A673 (cell line): Measurements from ENCODE around the gene CASP5. TPM values are rescaled to one million over a fixed set of nuclear protein-coding genes. Genes with fewer than 3 reads are reported as not detected.

Experiments
- BruUV-seq: library from RNA; stranded (reverse); fragments of 400-500 nt; replicated peaks from 2 replicates; lab custom pipeline; 2021; lab: Mats Ljungman, UMichigan
- CTCF ChIA-PET: fragments of 300-600 bp; sonication (Branson Sonifier 250); formaldehyde crosslinking; loops from one replicate; lab custom pipeline; 2022; ENCODE audit warnings: antibody characterized with exemption; lab: Charles Lee
- POLR2A ChIA-PET: fragments of 300-600 bp; sonication (Branson Sonifier 250); formaldehyde crosslinking; loops from one replicate; lab custom pipeline; 2022; ENCODE audit warnings: antibody characterized with exemption; ENCODE audit not compliant: low non-redundant PET; lab: Charles Lee
- DNase-seq: peaks from one replicate; pipeline ENCODE4 v3.0.0-alpha.2; 2015; ENCODE audit warnings: low spot score
- H3K27ac ChIP-seq: fragments of 200-600 bp; sonication (generic); 2 replicates; pipeline ENCODE4 v1.5.1; 2016; ENCODE audit warnings: mixed run types, low read depth, mild to moderate bottlenecking, mixed read lengths, antibody characterized with exemption, low read length; ENCODE audit not compliant: poor library complexity, severe bottlenecking
- H3K27me3 ChIP-seq: fragments of 200-600 bp; sonication (generic); replicated peaks from 2 replicates; pipeline ENCODE4 v1.6.1; 2017; ENCODE audit warnings: mixed run types, low read depth, mild to moderate bottlenecking, mixed read lengths, antibody characterized with exemption, low read length; ENCODE audit not compliant: insufficient read depth, poor library complexity
- H3K36me3 ChIP-seq: fragments of 200-600 bp; sonication (generic); 2 replicates; pipeline ENCODE4 v1.6.1; 2016; ENCODE audit warnings: mixed run types, mild to moderate bottlenecking, mixed read lengths, antibody characterized with exemption, low read length; ENCODE audit not compliant: insufficient read depth, poor library complexity, severe bottlenecking
- H3K4me1 ChIP-seq: fragments of 200-600 bp; sonication (generic); 2 replicates; pipeline ENCODE4 v1.6.1; 2017; ENCODE audit warnings: mixed run types, mild to moderate bottlenecking, mixed read lengths, antibody characterized with exemption, low read length; ENCODE audit not compliant: insufficient read depth, poor library complexity, severe bottlenecking
- H3K4me3 ChIP-seq: fragments of 200-600 bp; sonication (generic); 2 replicates; pipeline ENCODE4 v1.5.1; 2016; ENCODE audit warnings: low read depth, mixed run types, mild to moderate bottlenecking, mixed read lengths, low read length; ENCODE audit not compliant: poor library complexity, severe bottlenecking
- H3K9me3 ChIP-seq: fragments of 200-600 bp; sonication (generic); 2 replicates; pipeline ENCODE4 v1.6.1; 2016; ENCODE audit warnings: mixed run types, low read depth, mild to moderate bottlenecking, mixed read lengths, antibody characterized with exemption, low read length; ENCODE audit not compliant: poor library complexity, severe bottlenecking
- EZH2 ChIP-seq: fragments of 200-600 bp; sonication (generic); IDR thresholded peaks from 2 replicates; pipeline ENCODE4 v1.6.1; 2017; ENCODE audit warnings: borderline replicate concordance, low read depth, mild to moderate bottlenecking, mixed read lengths, antibody characterized with exemption, low read length; ENCODE audit not compliant: poor library complexity, severe bottlenecking
- intact Hi-C: fragments of 100-400 bp; cut with micrococcal nuclease; formaldehyde crosslinking; loops from one replicate; pipeline ENCODE4 v1.10.0; 2022; ENCODE audit not compliant: unreplicated experiment
- total RNA-seq: library from RNA; stranded (reverse); gene quantifications from 2 replicates; pipeline ENCODE4 v1.2.3, GENCODE V29; 2021
- TF ChIP-seq, protein P1 (sequence below): fragments of 300-800, 200-600 bp; sonication (generic); conservative IDR thresholded peaks from 2 replicates; pipeline ENCODE4 v1.5.1; 2017; ENCODE audit warnings: low read depth, mild to moderate bottlenecking, antibody characterized with exemption, low read length, moderate library complexity, mixed read lengths

The CASP5 gene
- total RNA-seq, 1 experiment from 2014 or later = not detected

DNA sequence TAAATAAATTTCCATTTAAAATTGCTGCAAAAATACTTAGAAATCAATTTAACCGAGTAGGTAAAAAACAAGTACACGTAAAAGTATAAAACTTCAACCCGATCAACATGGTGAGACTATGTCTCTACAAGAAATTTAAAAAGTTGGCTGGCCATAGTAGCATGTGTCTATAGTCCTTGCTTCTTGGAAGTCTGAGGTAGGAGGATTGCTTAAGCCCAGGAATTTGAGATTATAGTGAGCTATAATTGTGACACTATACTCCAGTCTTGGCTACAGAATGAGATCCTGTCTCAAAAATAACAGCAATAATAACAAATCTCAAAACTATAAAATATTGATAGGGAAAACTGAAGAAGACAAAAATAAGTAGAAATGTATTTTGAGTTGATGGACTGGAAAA lies 65.7 kb downstream of the CASP5 start:
- no peak for DNase-seq
- ChIA-PET CTCF (no interaction called here), POLR2A (no interaction called here)
- Histone ChIP-seq H3K27me3 (no peaks in the 10 kb centered on the region), H3K27ac (no peak overlapping the region), H3K36me3 (peaks cover 10% of the 10 kb centered on the region), H3K4me1 (peaks cover 7% of the 10 kb centered on the region), H3K9me3 (no peaks in the 10 kb centered on the region), H3K4me3 (no peak overlapping the region)
- BruUV-seq = no TSS peak
- intact Hi-C loops = no loop called here
- no peak for TF ChIP-seq EZH2
- TF ChIP-seq, protein P1, sequence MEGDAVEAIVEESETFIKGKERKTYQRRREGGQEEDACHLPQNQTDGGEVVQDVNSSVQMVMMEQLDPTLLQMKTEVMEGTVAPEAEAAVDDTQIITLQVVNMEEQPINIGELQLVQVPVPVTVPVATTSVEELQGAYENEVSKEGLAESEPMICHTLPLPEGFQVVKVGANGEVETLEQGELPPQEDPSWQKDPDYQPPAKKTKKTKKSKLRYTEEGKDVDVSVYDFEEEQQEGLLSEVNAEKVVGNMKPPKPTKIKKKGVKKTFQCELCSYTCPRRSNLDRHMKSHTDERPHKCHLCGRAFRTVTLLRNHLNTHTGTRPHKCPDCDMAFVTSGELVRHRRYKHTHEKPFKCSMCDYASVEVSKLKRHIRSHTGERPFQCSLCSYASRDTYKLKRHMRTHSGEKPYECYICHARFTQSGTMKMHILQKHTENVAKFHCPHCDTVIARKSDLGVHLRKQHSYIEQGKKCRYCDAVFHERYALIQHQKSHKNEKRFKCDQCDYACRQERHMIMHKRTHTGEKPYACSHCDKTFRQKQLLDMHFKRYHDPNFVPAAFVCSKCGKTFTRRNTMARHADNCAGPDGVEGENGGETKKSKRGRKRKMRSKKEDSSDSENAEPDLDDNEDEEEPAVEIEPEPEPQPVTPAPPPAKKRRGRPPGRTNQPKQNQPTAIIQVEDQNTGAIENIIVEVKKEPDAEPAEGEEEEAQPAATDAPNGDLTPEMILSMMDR = no peak

DNA sequence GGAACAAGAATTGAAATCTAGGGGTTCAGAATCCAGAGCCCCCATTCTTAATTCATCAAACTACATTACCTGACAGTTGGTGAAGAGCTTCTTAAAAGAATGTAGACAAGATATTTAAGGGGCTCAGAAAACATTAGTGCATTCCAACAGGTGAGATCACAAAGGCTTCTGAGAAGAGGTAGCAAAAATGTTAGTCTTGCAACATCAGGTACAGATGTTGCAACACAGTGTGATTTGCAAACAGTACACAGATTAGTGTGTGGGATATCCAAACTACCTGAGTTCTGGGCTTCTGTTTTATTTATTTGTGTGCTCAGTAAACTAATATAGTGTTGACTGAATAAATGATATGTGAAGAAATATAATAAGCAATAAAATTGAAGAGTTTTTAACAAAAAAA lies 66.4 kb downstream of the CASP5 start:
- peaks cover 14% of the 10 kb centered on the region for H3K36me3 ChIP-seq
- no peak overlapping the region for H3K27ac ChIP-seq
- H3K4me1 ChIP-seq = peaks cover 7% of the 10 kb centered on the region
- ChIA-PET CTCF (no interaction called here), POLR2A (no interaction called here)
- no peak overlapping the region for H3K4me3 ChIP-seq
- intact Hi-C loops = no loop called here
- no peaks in the 10 kb centered on the region for H3K9me3 ChIP-seq
- TF ChIP-seq, protein P1 = no peak
- TF ChIP-seq EZH2 = no peak
- no peak for DNase-seq
- no TSS peak for BruUV-seq
- H3K27me3 ChIP-seq = no peaks in the 10 kb centered on the region

DNA sequence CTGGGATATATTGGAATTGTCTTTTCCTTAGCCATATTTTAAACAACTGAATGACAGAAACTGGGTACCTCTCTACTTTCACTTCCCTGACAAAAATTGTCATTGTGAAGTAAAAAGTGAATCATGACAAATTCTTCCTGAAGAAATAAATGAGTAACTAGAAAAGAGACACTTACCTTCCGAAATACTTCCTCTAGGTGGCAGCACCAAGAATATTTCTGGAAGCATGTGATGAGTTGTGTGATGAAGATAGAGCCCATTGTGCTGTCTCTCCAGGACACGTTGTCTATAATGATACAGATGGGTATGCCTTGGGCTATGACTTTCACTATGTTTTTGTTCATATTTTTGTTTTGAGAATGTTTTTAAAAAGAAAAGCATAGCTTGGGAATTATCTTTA lies 76.1 kb downstream of the CASP5 start:
- H3K9me3 ChIP-seq = no peaks in the 10 kb centered on the region
- intact Hi-C loops = loop anchor here (5.0 kb wide), 1 partner anchor 915 kb away; no protein-coding TSS in a partner anchor
- ChIA-PET POLR2A (no interaction called here), CTCF (no interaction called here)
- H3K4me1 ChIP-seq = no peaks in the 10 kb centered on the region
- H3K36me3 ChIP-seq = peaks cover 24% of the 10 kb centered on the region
- no peak for TF ChIP-seq EZH2
- TF ChIP-seq, protein P1 = peak; percentile 78
- no TSS peak for BruUV-seq
- H3K27me3 ChIP-seq = no peaks in the 10 kb centered on the region
- DNase-seq = peak; percentile 84
- H3K27ac ChIP-seq = no peak overlapping the region
- no peak overlapping the region for H3K4me3 ChIP-seq

Other genes with a start within 250 kb of the CASP5 start
- gene CASP12, start 124.7 kb downstream of the CASP5 start, total RNA-seq = not detected in 2 replicates
- gene CASP4, start 54.6 kb downstream of the CASP5 start, total RNA-seq = 71.3 and 92.7 TPM in 2 replicates
- gene CASP1, start 12.0 kb upstream of the CASP5 start, total RNA-seq = 8.5 and 9.3 TPM in 2 replicates
- 5.3 and 8.0 TPM in 2 replicates for gene CARD16, start 22.2 kb upstream of the CASP5 start, total RNA-seq
- not detected in 2 replicates for gene CARD18, start 116.6 kb upstream of the CASP5 start, total RNA-seq